Adrenal gland (tissue), 5 donors: ENCODE measurements around the gene FGFR3.

Experiments
- POLR2A ChIP-seq, 2 donors: fragments of 450-650 bp; IDR thresholded peaks; one replicate each; pipeline ENCODE4 v1.6.1; 2017; ENCODE audit warnings: antibody characterized with exemption in 2 of 2, mild to moderate bottlenecking in 2 of 2, moderate library complexity in 1 of 2
- TF ChIP-seq, protein P1 (sequence below), 6 experiments: fragments of 450-650 bp in 4 of 6; fragments of 200-600 bp in 2 of 6; sonication (generic) in 1 of 6; IDR thresholded peaks; 1 replicate in 5 of 6; 2 replicates in 1 of 6; pipeline versions ENCODE4 v1.5.1 to v1.8.0; 2016 to 2021; ENCODE audit warnings: antibody characterized with exemption in 6 of 6, mild to moderate bottlenecking in 2 of 6, moderate library complexity in 1 of 6
- donor health status: DM: no; HTN: no; CAD: no.

DNA sequence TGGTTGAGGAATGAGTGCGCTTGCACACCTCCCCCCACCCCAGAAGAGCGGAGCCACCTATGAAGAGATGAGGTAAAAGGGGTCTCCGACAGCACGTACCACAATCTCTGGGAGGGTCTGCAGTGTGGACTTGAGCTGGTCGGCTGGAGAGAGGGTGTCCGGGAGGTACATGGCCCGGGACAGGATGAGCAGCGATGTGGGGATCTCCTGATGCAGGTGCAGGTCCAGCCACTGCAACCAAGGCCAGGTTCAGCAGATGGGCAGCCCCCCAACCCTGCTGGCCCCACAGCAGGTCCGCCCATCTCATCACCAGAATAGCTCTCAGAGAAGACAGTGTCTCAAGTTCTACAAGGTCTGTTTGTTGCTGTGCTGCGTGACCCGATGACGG is 30.4 kb downstream of the FGFR3 start:
- TF ChIP-seq, protein P1, sequence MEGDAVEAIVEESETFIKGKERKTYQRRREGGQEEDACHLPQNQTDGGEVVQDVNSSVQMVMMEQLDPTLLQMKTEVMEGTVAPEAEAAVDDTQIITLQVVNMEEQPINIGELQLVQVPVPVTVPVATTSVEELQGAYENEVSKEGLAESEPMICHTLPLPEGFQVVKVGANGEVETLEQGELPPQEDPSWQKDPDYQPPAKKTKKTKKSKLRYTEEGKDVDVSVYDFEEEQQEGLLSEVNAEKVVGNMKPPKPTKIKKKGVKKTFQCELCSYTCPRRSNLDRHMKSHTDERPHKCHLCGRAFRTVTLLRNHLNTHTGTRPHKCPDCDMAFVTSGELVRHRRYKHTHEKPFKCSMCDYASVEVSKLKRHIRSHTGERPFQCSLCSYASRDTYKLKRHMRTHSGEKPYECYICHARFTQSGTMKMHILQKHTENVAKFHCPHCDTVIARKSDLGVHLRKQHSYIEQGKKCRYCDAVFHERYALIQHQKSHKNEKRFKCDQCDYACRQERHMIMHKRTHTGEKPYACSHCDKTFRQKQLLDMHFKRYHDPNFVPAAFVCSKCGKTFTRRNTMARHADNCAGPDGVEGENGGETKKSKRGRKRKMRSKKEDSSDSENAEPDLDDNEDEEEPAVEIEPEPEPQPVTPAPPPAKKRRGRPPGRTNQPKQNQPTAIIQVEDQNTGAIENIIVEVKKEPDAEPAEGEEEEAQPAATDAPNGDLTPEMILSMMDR (IDR thresholded peaks at IDR 0.05), result no peak
- TF ChIP-seq POLR2A (IDR thresholded peaks at IDR 0.05), result no peak
